Rectal smooth muscle tissue (tissue), 1 donor: Measurements from ENCODE around the gene AMH.

Experiments
- H3K27ac ChIP-seq: one replicate; pipeline ENCODE4 v1.7.0; 2013; ENCODE audit warnings: low read depth, low read length, inconsistent platforms
- H3K27me3 ChIP-seq: one replicate; pipeline ENCODE4 v1.7.0; 2013; ENCODE audit warnings: low read length; ENCODE audit not compliant: control insufficient read depth, insufficient read depth
- H3K36me3 ChIP-seq: one replicate; pipeline ENCODE4 v1.7.0; 2013; ENCODE audit warnings: low read length; ENCODE audit not compliant: control insufficient read depth, insufficient read depth
- H3K4me1 ChIP-seq: one replicate; pipeline ENCODE4 v1.7.0; 2013; ENCODE audit warnings: low read length; ENCODE audit not compliant: control insufficient read depth, insufficient read depth
- H3K4me3 ChIP-seq: one replicate; pipeline ENCODE4 v1.7.0; 2013; ENCODE audit warnings: low read length
- H3K9ac ChIP-seq: one replicate; pipeline ENCODE4 v1.7.0; 2013; ENCODE audit warnings: low read length

Gene AMH

GRCh38 chr19:2233601-2234280 lies 15.4 kb upstream of the AMH start:
- H3K36me3 ChIP-seq: peaks cover 9% of the 10 kb centered on the region
- no peak overlapping the region for H3K4me3 ChIP-seq
- H3K4me1 ChIP-seq: peaks cover 15% of the 10 kb centered on the region
- H3K27me3 ChIP-seq: no peaks in the 10 kb centered on the region
- no peak overlapping the region for H3K9ac ChIP-seq
- no peak overlapping the region for H3K27ac ChIP-seq

- Histone ChIP-seq H3K27me3 (no peaks in the 10 kb centered on the region), H3K36me3 (peaks cover 9% of the 10 kb centered on the region), H3K4me1 (peaks cover 24% of the 10 kb centered on the region), H3K9ac (peak overlapping the region; percentile 56), H3K4me3 (peak overlapping the region; percentile 81), H3K27ac (peak overlapping the region; percentile 99)
Observed at GRCh38 chr19:2234996-2235380, 14.1 kb upstream of the AMH start.

- Histone ChIP-seq H3K36me3 (peaks cover 8% of the 10 kb centered on the region), H3K4me3 (peak overlapping the region; percentile 81), H3K4me1 (peaks cover 28% of the 10 kb centered on the region), H3K27ac (peak overlapping the region; percentile 99), H3K9ac (peak overlapping the region; percentile 56), H3K27me3 (no peaks in the 10 kb centered on the region)
Observed at GRCh38 chr19:2235381-2236063, 13.6 kb upstream of the AMH start.

- Histone ChIP-seq H3K4me3 (peak overlapping the region; percentile 81), H3K36me3 (peaks cover 10% of the 10 kb centered on the region), H3K4me1 (peaks cover 32% of the 10 kb centered on the region), H3K27me3 (no peaks in the 10 kb centered on the region), H3K27ac (peak overlapping the region; percentile 99), H3K9ac (no peak overlapping the region)
Observed at GRCh38 chr19:2236064-2236313, 13.1 kb upstream of the AMH start.

GRCh38 chr19:2236314-2237050 lies 12.6 kb upstream of the AMH start, which contains the start of the genes PLEKHJ1 and SF3A2:
PLEKHJ1 (minus strand) TSS chr19:2236329; CDS start chr19:2236248, 81 bp downstream.
SF3A2 (plus strand) TSS chr19:2236824; CDS start chr19:2243419, 6,595 bp downstream.
- Histone ChIP-seq H3K27ac (peak within 1 kb of the TSS; percentile 99), H3K27me3 (no peaks in the 10 kb centered on the region), H3K9ac (peak within 1 kb of the TSS; percentile 86), H3K4me3 (peak within 1 kb of the TSS; percentile 81), H3K4me1 (peaks cover 35% of the 10 kb centered on the region), H3K36me3 (peaks cover 10% of the 10 kb centered on the region)

- Histone ChIP-seq H3K27ac (peak overlapping the region; percentile 99), H3K9ac (peak overlapping the region; percentile 73), H3K4me1 (peaks cover 35% of the 10 kb centered on the region), H3K4me3 (peak overlapping the region; percentile 81), H3K36me3 (peaks cover 10% of the 10 kb centered on the region), H3K27me3 (no peaks in the 10 kb centered on the region)
Observed at GRCh38 chr19:2237051-2237868, 11.9 kb upstream of the AMH start.

- no peak overlapping the region for H3K27ac ChIP-seq
- H3K9ac ChIP-seq: no peak overlapping the region
- H3K4me3 ChIP-seq: peak overlapping the region; percentile 81
- peaks cover 35% of the 10 kb centered on the region for H3K4me1 ChIP-seq
- no peaks in the 10 kb centered on the region for H3K27me3 ChIP-seq
- H3K36me3 ChIP-seq: peaks cover 10% of the 10 kb centered on the region
Observed at GRCh38 chr19:2237869-2238153, 11.3 kb upstream of the AMH start.

GRCh38 chr19:2239173-2239572 lies 9.9 kb upstream of the AMH start:
- peaks cover 35% of the 10 kb centered on the region for H3K4me1 ChIP-seq
- H3K4me3 ChIP-seq: peak overlapping the region; percentile 57

GRCh38 chr19:2239771-2240770 lies 9.1 kb upstream of the AMH start:
- Histone ChIP-seq H3K9ac (no peak overlapping the region), H3K4me3 (peak overlapping the region; percentile 57), H3K27ac (no peak overlapping the region), H3K27me3 (no peaks in the 10 kb centered on the region), H3K4me1 (peaks cover 33% of the 10 kb centered on the region), H3K36me3 (peaks cover 18% of the 10 kb centered on the region)

More at GRCh38 chr19:2239173-2239572, 9.9 kb upstream of the AMH start:
- Histone ChIP-seq H3K9ac (no peak overlapping the region), H3K27me3 (no peaks in the 10 kb centered on the region), H3K27ac (no peak overlapping the region), H3K36me3 (peaks cover 10% of the 10 kb centered on the region)

GRCh38 chr19:2240881-2241760 lies 8.0 kb upstream of the AMH start:
- Histone ChIP-seq H3K36me3 (peaks cover 28% of the 10 kb centered on the region), H3K4me3 (peak overlapping the region; percentile 57), H3K4me1 (peaks cover 30% of the 10 kb centered on the region), H3K27me3 (no peaks in the 10 kb centered on the region), H3K9ac (peak overlapping the region; percentile 17), H3K27ac (no peak overlapping the region)
